ENCODE results near the gene ZNF467.

Gene ZNF467

DNA sequence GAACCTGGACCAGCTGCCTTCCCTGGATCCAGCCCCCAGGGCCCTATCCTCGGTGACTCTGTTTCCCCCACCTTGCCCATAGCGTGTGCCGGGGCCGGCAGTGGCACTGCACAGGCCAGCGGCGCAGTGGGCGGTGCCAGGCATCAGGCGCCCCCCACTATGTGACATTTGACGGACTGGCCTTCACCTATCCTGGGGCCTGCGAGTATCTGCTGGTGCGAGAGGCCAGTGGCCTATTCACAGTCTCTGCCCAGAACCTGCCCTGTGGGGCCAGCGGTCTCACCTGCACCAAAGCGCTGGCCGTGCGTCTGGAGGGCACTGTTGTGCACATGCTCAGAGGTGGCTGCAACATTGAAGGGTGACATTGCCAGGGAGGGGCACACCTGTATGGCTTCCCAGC is 12.0 kb upstream of the ZNF467 start:
- DNase-seq = no peak

DNA sequence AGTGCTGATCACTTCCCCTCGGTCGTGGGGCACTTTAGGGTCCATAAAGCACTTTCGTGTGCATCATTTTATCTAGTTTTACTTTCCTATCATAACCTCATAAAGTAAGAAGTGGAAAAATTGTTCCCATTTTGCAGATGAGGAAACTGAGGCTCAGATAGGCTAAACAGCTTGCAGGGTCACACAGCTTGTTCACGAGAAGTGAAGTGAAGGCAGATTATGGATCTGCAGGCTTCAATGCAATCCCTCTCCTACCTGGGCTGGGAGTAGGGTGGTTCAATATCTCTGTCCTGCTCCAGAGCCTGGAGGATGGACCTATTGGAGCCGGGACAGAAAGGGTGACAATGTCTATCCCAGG is 10.8 kb upstream of the ZNF467 start:
- DNase-seq = no peak

DNA sequence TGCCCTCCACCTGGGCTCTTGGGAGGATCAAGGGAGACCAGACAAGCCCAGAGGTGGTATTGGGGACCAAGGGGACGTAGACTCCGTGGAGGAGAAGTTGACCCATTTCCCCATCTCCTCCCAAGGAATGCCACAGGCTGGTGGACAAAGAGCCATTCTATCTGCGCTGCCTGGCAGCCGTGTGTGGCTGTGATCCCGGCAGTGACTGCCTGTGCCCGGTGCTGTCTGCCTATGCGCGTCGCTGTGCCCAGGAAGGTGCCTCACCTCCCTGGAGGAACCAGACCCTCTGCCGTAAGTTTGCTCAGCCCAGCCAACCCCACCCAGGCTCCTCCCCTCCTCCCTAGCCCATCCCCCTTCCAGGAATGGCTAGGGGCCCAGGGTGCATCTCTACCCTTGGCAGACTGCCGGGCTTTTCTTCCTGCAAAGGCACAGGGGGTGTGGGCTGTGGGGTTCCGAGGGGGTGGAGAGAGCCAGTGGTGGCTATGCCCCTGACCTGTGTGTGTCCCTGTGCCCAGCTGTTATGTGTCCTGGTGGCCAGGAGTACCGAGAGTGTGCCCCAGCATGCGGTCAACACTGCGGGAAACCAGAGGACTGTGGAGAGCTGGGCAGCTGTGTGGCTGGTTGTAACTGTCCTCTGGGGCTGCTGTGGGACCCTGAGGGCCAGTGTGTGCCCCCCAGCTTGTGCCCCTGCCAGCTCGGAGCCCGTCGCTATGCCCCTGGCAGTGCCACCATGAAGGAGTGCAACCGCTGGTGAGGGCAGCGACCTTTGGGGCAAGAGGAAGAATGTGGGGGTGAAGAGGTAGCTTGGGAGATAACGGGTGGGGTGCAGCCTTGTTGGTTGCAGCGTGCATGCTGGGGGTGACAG is 10.2 kb upstream of the ZNF467 start:
- no peak for DNase-seq

DNA sequence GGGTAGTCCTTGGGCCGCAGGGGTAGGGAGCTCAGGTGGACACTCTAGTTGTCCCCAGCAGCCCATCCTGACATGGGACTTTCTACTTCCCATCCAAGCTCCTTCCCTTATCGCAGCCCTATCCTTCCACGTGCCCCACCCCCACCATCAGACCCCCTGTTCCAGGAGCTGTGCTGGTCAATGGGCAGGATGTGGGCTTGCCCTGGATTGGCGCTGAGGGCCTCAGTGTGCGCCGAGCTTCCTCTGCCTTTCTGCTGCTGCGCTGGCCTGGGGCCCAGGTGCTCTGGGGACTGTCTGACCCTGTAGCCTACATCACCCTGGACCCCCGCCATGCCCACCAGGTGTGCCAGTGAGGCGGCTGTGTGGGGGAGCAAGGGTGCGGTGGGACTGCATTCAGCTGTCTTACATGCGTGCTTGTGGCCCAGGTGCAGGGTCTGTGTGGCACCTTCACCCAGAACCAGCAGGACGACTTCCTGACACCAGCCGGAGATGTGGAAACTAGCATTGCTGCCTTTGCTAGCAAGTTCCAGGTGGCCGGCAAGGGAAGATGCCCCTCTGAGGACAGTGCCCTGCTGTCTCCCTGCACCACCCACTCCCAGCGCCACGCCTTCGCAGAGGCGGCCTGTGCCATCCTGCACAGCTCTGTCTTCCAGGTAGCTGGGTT is 9.4 kb upstream of the ZNF467 start:
- no peak for DNase-seq

DNA sequence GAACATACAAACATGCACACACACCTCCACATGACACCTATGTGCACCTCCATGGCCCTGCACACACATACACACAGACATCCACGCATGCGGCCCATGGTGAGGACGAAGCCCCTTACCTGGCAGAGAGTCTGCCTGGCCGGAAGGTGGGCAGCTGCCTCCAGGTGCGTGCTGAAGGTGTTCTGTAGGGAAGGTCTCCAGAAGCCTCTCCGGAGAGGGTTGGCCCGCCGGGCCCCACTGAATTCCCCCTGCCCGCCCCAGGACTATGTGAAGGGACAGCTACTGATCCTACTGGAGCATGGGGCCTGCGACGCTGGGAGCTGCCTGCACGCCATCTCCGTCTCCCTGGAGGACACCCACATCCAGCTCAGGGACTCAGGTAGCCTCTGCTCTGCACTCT is 8.5 kb upstream of the ZNF467 start:
- no peak for DNase-seq

DNA sequence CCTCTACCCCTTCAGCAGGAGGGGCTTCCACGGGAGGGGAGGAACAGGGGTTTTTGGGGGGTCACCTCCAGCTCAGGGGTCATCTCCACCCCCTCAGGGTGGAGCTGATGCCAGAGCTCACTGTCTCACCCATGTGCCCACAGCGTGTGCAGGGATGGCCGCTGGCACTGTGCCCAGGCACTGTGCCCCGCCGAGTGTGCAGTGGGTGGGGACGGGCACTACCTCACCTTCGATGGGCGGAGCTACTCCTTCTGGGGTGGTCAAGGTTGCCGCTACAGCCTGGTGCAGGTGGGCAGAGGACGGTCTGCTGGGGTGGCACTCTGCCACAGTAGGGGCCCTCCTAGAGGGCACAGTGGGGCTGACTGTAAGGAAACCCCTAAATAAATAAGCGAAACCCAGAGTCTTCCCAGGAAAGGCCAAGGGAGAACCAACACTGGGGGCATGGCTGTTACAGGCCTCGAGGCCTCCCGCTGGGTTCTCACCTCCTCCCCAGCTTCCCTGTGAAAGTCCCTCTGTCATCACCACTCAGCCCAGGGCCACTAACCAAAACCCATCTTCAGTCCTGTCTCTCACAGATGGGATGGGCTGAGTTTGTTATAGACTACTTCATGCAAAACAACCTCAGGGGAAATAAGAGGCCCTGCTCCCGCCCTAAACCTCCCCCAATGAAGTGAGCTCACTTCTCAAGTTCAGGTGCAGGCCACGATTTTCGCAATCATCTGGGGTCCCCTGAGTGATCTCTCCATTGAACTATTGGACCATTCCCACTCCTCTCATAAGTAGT is 7.4 kb upstream of the ZNF467 start:
- DNase-seq = no peak

DNA sequence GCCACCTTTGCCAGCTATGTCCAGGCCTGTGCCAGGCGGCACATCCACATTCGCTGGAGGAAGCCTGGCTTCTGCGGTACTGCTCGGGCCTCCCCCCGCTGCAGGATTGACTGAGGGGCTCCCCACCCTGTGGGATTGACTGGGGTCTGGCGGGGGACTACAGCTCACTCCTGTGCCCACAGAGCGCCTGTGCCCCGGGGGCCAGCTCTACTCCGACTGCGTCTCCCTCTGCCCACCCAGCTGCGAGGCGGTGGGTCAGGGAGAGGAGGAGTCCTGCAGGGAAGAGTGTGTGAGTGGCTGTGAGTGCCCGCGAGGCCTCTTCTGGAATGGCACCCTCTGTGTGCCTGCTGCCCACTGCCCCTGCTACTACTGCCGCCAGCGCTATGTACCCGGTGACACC is 6.7 kb upstream of the ZNF467 start:
- DNase-seq = no peak

DNA sequence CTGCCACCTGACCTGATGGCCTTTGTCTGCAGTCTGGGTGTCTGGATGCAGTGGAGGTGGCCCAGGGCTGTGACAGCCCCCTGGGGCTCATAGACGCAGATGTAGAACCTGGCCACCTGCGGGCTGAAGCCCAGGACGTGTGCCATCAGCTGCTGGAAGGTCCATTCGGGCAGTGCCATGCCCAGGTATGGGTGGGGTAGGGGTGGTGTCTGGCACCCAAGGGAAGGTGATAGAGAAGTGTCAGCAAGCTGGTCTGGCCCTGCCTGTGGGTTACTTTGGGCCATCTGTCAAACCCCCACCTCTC is 6.1 kb upstream of the ZNF467 start:
- DNase-seq = no peak

DNA sequence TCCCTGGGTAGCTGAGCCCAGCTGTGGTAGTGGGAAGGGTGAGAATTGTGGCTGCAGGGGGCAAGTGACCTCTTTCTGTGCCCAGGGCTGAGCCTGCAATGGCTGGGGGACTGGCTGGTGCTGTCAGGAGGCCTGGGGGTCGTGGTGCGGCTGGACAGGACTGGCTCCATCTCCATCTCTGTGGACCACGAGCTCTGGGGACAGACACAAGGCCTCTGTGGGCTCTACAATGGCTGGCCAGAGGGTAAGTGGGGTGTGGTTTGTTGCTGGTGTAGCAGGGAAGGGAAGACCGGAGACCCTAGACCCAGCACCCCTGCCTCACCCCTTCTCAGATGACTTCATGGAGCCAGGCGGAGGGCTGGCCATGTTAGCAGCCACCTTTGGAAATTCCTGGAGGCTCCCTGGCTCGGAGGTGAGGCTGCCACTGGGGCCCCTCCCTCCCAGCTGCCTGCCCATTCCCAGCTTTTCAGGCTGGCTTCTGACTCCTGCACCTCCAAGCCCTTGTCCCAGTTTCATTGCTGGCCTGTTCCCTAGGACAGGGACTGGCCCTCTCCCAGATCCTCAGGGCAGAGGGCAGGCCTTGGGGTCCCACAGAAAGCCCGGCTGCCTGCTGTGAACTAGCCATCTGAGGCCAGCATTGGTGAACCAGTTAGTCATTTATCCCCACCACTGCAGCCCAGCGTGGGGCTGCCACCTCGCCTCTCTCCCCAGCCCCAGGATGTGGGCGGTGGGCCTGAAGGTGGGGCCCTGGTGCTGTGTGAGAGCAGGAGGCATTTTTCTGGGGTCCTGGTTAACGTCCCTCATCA is 5.5 kb upstream of the ZNF467 start:
- no peak for DNase-seq

DNA sequence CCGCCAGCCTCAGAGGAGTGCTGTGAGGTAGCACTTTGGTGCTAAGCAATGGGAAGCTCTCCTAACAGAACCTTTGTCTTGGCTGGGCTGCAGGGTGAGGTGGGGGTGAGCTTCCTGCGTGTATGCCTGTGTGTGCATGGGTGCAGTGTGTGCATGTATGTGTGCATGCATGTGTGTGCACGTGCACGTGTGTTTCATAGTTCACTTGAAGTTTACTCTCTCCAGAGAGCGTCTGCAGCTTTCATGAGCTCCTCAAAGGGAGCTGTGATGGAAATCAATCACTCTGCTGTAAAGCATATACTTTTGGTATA is 4.9 kb upstream of the ZNF467 start:
- no peak for DNase-seq

DNA sequence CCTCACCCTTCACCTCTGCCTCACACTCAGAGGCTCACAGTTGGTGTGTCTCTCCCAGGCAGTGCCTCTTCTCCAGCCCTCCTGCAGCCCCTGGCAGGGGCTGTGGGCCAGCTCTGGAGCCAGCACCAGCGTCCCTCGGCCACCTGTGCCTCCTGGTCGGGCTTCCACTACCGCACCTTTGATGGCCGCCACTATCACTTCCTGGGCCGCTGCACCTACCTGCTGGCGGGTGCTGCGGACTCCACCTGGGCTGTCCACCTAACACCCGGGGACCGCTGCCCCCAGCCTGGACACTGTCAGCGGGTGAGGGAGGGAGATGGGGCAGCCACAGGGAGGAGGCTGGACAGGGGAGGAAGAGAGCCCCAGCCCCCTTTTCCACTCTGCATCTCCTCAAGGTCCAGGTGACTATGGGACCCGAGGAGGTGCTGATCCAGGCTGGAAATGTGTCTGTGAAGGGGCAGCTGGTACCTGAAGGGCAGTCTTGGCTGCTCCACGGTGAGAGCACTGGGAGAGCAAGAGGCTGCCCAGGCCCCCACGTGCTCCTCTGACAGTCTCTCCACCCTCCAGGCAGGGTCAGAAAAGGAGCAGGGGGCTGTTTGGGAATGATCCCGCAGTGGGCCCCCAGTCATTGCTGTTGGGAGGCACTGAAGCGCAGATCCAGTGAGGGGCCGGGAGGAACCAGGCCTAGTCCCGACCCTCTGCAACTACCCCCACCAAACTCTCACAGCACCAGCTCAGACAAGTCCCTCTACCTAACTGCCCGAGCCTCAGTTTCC is 4.4 kb upstream of the ZNF467 start:
- DNase-seq = no peak

DNA sequence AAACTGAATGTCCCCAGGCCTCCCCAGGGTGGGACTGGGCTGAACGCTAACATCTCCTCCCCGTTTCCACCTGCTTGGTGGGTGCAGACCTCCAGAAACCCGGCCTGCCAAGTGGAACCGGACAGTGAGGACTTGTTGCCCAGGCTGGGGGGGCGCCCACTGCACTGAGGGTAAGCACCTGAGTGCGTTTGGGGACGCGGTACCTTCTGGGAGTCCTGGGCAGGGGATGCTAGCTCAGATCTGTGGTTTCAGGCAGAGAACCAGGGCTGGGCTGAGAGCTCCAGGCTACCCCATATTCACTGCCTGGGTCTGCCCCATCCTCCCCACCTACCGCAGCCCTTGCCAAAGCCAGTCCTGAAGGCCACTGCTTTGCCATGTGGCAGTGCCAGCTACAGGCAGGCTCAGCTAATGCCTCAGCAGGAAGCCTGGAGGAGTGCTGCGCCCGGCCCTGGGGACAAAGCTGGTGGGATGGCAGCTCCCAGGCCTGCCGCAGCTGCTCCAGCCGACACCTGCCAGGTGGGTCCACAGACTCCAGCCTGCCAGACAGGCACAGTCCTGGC is 3.5 kb upstream of the ZNF467 start:
- DNase-seq = no peak

DNA sequence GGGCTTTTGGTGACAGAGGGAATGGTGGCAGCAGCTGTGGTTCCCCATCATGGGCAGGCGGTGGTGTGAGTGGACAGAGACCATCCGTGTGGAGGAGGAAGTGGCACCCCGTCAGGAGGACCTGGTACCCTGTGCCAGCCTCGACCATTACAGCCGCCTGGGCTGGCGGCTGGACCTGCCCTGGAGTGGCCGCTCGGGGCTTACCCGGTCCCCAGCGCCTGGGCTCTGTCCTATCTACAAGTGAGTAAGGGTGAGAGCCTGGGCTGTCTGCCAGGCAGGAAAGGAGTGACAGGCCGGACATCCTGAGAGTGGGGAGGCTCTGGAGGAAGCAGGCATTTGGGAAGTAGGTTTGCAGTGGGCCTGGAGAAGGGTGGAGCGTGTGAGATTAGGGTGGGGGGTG is 2.9 kb upstream of the ZNF467 start:
- DNase-seq = no peak

DNA sequence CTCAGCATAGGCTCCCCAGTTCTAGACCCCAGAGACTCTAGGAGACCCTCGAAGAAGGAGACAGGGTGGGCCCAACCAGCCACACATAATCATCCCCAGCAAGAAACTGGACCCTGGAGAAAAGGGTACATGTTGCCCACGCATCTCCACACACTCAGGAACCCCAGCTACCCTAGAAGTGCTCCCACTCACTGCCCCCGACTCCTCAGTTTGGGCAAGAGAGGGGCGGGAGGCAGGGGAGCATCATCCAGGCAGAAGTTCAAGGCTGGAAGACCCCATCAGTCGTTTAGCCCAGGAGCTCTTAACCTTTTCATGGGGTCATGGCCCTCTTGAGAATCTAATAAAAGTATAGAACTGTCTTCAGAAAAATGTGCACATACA is 1.8 kb upstream of the ZNF467 start:
- no peak for DNase-seq

DNA sequence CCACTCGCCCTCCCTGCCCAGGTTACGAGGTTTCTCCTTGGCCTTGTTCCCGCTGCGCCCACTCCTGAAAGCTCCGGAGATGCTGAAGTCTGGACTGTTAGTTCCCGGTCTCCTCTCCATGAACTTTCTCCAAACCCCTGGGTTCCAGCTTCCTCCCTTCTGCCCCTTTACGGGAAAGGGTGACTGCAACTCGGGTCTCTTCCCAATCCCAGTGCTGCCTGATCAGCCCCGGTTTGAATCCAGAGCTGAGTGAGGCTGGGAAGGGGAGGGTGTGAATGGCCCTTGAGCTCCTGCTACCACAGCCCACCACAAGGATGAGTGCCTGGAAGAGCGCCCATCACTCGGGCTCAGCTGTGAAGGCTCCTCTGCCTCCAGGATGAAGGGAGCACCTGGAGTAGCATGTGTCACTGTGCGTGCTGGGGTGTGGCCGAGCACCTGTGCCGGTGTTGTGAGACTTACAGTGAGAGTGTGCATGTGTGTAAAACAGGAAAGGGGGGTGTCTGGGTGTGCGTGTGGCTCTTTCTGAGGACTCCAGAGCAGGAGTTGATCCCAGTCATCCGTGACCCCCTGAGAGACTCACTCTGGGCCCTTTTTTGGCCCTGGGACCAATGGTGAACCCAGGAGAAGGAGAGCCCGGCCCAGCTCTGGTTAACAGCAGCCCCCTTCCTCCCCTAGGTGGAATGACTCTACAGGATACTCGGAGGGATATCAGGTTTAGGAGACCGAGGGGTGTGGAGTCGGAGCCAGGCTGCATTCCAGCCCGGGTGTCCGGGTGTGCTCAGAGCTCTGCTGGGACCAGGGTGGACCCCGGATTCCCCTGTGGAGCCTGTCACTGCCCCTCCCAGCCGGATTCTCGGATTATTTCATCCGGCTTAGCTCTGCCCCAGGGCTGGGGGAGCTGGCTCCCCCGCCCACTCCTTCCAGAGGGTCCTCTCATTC is 1.1 kb upstream of the ZNF467 start:
- no peak for DNase-seq

DNA sequence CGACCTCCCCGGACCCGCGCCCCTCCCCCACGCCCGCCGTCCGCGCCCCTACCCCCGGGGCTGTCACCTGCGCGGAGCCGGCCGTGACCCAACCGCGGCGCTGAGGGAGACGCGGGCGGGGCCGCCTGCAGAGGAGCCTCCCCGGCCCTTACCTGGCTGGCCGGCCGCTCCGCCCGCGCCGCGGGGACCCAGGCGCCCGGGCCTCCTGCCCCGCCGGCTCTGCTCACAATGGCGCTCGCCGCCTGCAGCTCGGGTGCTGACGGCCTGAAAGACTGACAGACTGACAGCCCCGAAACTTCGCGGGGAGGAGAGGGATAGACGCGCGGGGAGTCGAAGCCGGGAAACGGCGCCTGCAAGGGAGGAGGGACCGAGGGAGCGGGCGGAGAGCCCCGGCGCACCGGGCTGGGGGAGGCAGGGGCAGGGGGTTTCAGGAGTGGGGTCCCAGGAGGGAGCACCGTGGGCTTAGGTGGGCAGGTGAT is 393 bp downstream of the ZNF467 start:
- peak; percentile 38 for DNase-seq

DNA sequence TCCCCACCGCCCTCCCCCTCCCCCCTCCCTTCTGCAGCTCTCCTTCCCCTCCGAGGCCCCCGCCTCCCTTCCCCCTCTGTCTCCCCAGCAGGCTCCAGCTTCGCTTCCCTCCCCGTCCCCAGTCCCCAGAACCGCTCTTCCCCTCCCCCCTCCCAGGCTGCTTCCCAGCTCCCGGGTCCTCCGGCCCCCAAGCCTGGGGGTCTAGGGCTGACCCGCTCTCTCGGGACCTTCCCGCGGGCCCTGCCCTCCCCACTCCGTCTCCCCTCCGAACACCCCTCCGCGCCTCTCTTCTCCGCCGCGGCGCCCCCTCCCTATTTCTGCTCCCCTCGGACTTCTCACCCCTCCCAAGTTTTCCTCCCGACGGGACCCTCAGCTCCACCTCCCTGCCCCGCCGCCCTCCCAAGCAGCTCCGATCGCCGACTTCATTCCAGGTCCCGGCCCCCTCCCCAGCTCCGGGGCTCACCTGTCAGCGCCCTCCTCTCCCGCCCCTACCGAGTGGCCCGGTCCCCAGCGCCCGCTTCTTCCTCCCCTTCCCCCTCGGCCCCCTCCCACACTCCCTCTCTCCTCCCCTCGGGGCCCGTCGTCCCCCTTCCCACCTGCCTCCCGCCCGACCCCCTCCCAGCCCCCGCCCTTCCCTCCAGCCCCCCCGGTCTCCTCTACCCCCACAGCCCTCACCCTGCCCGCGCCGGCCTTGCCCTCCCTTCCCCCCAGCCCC is 990 bp downstream of the ZNF467 start:
- no peak for DNase-seq

DNA sequence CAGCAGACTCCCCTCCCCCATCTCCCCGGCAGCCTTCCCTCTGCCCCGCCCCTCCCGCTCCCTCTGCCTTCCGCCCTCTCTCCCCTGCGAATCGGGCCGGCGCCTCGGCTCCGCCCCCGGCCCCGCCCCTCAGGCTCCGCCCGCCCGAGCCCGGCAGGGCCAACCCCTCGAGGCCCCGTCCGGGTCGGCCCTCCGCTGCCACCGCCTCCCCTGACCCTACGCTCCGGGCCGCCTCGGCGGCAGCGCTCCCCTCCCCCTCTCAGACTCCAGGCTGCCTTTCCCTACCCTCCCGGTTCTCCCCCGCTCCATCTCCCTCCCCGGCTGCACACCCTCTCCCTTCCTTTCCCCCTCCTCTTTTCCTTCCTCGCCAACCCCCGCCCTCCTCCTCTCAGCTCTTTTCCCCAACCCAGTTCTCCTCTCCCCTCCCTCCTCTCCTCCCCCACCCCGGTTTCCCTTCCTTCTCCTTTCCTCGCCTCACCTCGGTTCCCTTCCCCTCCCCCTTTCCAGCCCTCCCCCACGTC is 1.6 kb downstream of the ZNF467 start:
- DNase-seq = peak; percentile 87 to 88

DNA sequence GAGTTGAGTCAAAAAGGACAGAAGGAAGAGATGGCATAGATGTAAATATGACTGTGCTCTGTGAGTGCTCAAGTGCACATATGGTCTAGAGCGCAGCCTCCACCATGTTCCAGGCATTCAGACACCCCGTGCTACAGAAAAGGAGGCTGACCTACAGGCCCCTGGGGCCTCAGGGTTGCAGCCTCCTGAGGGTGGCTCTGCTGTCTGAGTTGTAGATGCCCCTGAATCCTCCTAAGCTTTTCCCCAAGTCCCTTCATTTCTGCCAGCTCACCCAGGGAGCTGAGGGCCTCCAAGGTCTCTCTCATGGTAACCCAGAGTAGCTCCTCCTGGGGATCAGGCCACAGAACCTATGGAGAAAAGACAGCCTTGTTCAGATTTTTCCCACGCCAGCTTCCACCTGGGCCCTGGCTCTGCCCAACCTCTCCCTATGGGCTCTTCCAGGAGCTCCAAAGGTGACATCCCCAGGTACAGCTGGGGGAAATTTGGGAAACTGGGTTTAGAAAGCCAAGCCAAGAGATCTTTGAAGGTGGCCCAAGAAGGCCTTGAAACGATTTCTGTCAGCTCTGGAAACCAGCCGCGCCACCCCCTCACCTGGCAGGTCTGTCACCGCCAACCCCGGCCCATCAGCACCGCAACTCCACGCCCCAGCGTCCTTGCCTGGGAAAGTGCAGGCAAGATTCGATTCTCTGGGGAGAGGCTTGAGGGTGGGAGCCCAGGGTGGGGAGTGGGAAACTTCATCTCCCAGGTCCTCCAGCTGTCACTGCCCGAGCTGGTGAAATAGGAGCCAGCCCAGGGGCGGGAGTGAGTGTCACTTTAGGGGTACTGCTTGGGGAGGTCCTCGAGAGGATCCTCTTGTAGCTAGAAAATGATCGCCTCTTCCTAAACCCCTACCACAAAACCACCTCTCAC is 2.4 kb downstream of the ZNF467 start:
- peak in 1 of 2 experiments; percentile 12 for DNase-seq
